NK-92 (cell line): ENCODE results near the gene RNPC3.
"Not testable (repeated sequence)": the region's sequence is repeated elsewhere in the genome, so short reads cannot be mapped to it uniquely, and the experiment has no call there.

Experiments
- DNase-seq: peaks from one replicate; lab custom pipeline; 2025; ENCODE audit not compliant: unreplicated experiment; lab: John Stamatoyannopoulos, UW

The RNPC3 gene

DNA sequence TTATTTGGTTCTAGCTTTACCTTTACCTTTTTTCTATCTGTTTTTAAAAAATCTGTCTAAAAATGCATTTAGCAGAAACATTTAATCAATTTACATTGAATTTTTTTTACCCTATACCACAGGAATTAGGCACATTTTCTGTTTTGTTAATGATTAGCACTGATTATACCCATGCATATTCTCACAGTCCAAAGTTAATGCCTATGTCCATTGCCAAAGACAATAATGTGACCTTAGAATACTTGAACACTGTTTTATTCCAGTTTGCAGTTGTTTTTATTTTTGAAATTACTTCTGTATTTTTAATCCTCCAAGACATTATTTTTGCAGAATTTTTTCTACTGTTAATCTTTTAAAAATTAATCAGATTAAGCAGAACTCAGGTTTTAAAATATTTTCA lies 34.9 kb downstream of the RNPC3 start:
- DNase-seq = no peak

- not testable (repeated sequence) for DNase-seq
These were observed 35.6 kb downstream of the RNPC3 start for GRCh38 chr1:103561124-103561523.

DNA sequence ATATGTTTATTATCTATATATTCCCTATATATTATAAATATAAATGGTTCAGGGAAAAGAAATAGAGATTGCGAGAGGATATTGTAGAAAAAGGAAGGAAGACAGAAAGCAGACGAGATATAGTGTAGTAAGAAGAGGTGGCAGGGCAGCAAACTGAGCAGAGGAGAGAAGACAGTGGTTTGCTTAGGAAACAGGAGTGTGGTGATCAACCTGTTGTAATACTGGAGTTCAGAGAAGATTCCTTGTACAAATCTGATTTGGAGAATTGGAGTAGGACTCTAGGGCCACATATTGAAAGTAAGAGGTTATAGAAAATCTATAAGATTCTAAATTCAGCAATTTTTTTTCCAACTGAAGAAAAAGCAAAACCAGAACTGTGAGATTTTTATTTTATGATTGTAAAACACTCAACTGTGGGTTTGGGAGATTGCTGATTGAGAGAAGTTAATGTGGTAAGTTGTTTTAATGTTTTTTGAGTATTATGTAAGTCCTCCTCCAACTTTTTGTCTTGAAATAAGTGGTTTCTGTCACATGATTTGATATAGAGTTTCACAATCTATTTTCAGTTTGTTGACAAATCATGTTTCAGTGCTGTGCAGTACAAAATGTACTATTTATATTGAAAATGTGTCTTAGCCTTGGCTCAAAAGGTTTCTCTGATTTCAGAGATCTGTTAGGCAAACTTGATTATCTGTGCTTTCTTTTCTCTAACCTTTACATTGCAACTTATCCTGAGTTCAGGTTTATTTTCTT lies 36.3 kb downstream of the RNPC3 start:
- no peak for DNase-seq

DNA sequence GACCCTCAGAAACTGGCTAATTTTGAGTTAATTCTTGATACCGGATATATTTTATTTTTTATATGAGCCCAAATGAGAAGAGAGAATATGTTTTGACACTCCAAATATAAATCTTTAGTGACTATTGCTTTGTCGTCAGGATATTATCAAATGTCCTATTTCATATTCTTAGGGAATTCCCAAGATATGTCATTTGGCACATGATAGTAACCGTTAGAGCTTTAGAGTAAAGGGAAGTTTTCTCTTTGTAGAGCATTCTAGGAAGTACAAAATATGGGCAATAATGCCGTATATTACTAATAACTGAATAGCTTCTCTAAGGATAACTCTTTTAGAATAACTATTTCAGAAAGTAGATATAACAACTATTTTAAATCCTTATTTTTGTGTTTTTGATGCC lies 37.6 kb downstream of the RNPC3 start:
- no peak for DNase-seq

DNA sequence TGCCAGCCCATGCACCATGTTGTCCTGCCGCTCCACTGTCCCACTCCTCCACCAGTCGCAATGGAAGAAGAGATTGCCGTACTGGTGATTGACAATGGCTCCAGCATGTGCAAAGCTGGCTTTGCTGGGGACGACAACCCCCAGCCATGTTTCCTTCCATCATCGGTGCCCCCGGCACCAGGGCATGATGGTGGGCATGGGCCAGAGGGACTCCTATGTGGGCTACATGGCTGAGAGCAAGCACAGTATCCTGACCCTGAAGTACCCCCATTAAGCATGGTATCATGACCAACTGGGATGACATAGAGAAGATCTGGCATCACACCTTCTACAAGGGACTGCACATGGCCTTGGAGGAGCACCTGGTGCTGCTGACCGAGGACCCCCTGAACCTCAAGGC lies 44.0 kb downstream of the RNPC3 start:
- no peak for DNase-seq

DNA sequence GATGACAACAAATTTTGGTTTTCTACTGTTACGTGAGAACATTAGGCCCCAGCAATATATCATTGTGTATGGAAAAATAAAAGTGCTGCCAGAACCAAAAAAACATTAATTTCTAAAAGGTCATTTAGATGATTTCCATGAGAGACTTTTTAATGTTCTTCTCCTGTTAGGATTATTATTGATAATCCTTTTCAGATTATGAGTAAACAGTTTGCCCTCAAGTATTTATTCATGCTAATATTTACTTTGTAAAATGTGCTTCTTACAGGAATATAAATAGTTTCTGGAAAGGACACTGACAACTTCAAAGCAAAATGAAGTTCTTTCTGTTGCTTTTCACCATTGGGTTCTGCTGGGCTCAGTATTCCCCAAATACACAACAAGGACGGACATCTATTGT lies 45.8 kb downstream of the RNPC3 start, which contains the start of gene AMY2B:
Gene AMY2B, plus strand, starts transcription at position 301 of the 400 bp plus-strand sequence. Its CDS starts 14 bp downstream, at position 315.
- not testable (repeated sequence) for DNase-seq

DNA sequence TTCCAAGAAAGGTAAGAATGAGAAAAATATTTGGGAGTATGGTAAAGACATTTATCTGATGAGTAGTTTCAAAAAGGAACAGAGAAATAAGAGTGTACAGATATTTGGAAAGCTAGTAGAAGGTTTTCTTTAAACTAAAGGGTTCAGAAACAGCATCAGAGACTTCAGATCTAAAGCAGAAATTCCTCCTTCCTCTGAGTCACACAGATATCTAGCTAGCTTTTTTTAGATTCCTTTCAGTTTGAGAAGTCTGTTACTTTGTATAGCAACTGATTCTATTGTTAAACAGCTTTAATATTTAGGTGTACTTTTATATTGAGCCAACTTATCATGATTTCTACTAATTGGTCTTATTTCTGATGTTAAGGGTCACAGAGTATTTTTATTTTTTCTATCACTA lies 50.6 kb downstream of the RNPC3 start:
- no peak for DNase-seq

DNA sequence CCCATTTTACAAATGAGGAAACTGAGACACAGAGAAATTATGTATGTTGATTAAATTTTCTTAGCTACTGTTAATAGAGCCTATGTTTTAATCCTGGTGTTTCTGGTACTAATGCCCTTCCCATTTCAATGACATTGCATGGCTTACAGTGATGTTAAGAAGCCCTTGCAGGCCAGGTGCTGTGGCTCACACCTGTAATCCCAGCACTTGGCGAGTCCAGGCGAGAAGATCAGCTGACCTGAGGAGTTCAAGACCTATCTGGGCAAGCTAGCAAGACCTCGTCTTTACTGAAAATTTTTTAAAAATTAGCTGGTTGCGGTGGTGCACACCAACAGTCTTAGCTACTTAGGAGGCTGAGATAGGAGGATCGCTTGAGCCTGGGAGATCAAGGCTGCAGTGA lies 51.3 kb downstream of the RNPC3 start:
- not testable (repeated sequence) for DNase-seq

- DNase-seq = no peak
These were observed 57.0 kb downstream of the RNPC3 start for GRCh38 chr1:103582464-103582863.

DNA sequence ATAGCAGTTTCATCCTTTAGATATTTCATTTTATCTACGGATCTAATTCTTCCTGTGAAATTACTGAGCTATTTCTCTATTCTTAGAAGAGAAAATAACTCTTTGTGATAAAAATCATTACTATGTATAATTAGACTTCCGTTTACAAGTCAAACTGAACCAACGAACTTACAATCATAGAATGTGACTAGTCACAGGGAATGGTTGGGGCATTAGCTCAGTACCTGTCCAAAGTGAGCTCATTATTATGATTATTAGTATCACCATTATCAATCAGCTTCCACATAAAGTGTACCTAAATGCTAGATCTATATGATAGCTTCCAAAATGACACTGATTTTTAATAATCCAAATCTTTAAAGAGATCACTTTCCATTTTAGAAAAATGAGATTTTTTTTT lies 58.4 kb downstream of the RNPC3 start:
- DNase-seq = no peak

- DNase-seq = no peak
These were observed 59.0 kb downstream of the RNPC3 start for GRCh38 chr1:103584537-103584936.

- not testable (repeated sequence) for DNase-seq
These were observed 77.2 kb downstream of the RNPC3 start for GRCh38 chr1:103602740-103603139.
